ACC112 (cell line): Measurements from ENCODE around the gene NECTIN1.

Experiments used
- H2AFZ ChIP-seq: fragments of 200-600 bp; sonication (generic); one replicate; pipeline ENCODE4 v1.6.0; 2017; ENCODE audit warnings: antibody characterized with exemption, low read length; ENCODE audit not compliant: unreplicated experiment
- H3K27ac ChIP-seq: fragments of 200-600 bp; sonication (generic); 2 replicates; pipeline ENCODE4 v1.5.1; 2014; ENCODE audit warnings: low read depth, mild to moderate bottlenecking, antibody characterized with exemption, low read length, moderate library complexity
- H3K27me3 ChIP-seq: fragments of 200-600 bp; sonication (generic); 2 replicates; pipeline ENCODE4 v1.6.1; 2014; ENCODE audit warnings: mild to moderate bottlenecking, antibody characterized with exemption, low read length, moderate library complexity, mixed read lengths; ENCODE audit not compliant: insufficient read depth
- H3K36me3 ChIP-seq: fragments of 200-600 bp; sonication (generic); 2 replicates; pipeline ENCODE4 v1.6.1; 2016; ENCODE audit warnings: mild to moderate bottlenecking, antibody characterized with exemption, low read length, moderate library complexity, mixed read lengths; ENCODE audit not compliant: insufficient read depth
- H3K4me1 ChIP-seq: fragments of 200-600 bp; sonication (generic); one replicate; pipeline ENCODE4 v1.6.1; 2016; ENCODE audit warnings: low read length, mixed read lengths; ENCODE audit not compliant: insufficient read depth, unreplicated experiment, control insufficient read depth
- H3K4me3 ChIP-seq: fragments of 200-600 bp; sonication (generic); 2 replicates; pipeline ENCODE4 v1.5.1; 2014; ENCODE audit warnings: mild to moderate bottlenecking, low read depth, low read length
- H3K79me2 ChIP-seq: fragments of 200-600 bp; sonication (generic); one replicate; pipeline ENCODE4 v1.6.0; 2016; ENCODE audit warnings: low read length; ENCODE audit not compliant: control insufficient read depth, unreplicated experiment, insufficient read depth

NECTIN1 gene

DNA sequence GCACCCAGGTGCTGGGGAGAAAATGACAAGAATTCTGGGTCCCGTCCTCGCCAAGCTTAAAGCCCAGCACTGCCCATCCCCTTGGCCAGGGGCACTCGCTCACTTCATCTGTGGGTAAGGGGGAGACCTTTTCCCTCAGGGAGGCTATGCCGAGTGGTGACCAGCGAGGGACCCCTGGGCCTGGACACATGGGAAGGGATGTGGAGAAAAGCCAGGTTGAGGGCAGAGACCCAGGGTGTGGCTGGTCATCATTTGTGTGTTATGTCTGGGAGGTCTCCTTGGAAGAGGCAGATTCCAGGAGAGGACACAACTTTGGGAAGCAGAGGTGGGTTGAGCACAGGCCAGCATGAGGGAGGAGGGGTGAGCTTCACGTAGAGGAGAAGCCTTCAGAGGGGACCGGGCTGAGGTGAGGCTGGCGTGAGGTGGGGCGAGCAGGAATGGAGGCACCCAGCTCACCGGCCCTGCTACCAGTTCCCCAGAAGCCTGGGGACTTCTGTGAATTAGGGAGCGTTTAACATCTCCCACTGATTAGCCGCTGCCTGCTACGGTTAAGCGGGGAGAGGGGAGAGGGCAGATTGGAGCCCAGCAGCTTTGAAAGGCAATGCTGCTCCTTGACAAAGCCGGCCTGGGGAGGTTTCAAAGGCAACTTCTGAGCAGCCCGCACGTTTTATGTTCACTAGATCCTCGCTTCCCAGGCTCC, 25.8 kb upstream of the NECTIN1 start:
- H3K27me3 ChIP-seq: peaks cover 54% of the 10 kb centered on the region
- H3K4me3 ChIP-seq: no peak overlapping the region
- H3K79me2 ChIP-seq: no peaks in the 10 kb centered on the region
- no peak overlapping the region for H2AFZ ChIP-seq
- H3K36me3 ChIP-seq: no peaks in the 10 kb centered on the region
- peaks cover 13% of the 10 kb centered on the region for H3K4me1 ChIP-seq
- H3K27ac ChIP-seq: no peak overlapping the region

DNA sequence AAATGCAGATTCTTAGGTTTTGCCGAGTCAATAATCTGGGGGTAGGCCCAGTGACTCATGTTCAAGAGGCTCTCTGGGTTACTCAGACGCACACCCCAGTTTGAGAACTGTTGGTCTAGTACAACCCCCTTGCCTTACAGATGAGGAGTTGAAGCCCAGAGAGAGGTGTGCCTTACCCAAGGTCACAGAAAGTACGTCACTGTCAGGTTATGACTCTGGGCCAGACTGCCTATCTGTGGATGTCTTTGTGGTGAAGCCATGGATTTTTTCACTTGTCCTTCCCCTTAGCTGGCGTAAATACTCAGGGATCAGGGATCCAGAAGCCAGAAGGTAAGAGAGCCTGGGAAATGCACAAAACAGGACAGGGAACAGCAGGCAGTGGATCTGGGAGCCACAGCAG, 25.2 kb upstream of the NECTIN1 start:
- H3K79me2 ChIP-seq: no peaks in the 10 kb centered on the region
- no peak overlapping the region for H2AFZ ChIP-seq
- H3K27ac ChIP-seq: no peak overlapping the region
- H3K36me3 ChIP-seq: no peaks in the 10 kb centered on the region
- H3K4me3 ChIP-seq: no peak overlapping the region
- peaks cover 7% of the 10 kb centered on the region for H3K4me1 ChIP-seq
- H3K27me3 ChIP-seq: peaks cover 59% of the 10 kb centered on the region

DNA sequence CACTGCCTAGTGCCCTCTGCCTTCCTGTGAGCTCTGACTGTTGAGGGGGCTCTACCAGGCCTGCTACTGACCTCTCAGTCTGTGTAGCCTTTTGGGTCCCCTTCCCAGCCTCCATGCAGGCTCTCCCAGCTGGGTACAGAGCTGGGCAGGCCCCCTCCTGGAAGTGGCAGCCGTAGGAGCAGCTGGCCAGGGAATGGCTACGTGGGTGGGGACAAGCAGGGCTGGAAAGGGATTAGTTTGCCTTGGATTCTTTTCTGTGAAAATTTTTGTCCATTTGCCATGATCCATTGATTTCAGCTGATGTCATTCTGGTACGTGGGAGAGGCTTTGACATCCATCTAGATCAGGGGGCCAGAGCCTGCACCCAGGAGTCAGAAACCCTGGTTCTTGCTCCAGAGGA, 23.9 kb upstream of the NECTIN1 start:
- no peaks in the 10 kb centered on the region for H3K4me1 ChIP-seq
- no peak overlapping the region for H2AFZ ChIP-seq
- no peaks in the 10 kb centered on the region for H3K79me2 ChIP-seq
- no peaks in the 10 kb centered on the region for H3K36me3 ChIP-seq
- peaks cover 70% of the 10 kb centered on the region for H3K27me3 ChIP-seq
- no peak overlapping the region for H3K27ac ChIP-seq
- H3K4me3 ChIP-seq: no peak overlapping the region

DNA sequence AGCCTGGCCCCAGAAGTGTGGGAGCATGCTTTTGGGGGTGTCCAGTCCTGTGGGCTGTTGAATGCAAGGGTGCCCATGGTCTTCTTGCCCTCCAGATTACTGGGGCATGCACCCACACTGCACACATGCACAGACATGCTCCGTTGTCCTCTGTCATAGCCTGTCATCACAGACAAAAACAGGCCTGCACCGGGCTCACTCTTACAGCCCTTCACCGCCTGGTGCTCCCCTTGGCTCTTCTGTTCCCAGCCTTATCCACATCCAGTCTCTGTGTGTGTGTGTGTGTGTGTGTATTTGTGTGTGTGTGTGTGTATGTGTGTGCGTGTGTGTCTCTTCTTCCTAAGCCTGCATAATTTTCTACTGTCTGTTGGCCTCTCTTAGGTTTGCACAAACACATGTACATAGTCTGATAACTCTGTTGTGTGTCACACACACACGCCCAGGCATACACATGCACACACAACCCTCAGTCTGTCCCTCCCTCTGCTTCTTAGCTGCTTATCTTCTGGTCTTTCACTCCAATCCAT, 23.4 kb upstream of the NECTIN1 start:
- no peaks in the 10 kb centered on the region for H3K79me2 ChIP-seq
- H3K4me3 ChIP-seq: no peak overlapping the region
- no peak overlapping the region for H2AFZ ChIP-seq
- no peaks in the 10 kb centered on the region for H3K36me3 ChIP-seq
- H3K4me1 ChIP-seq: no peaks in the 10 kb centered on the region
- H3K27ac ChIP-seq: no peak overlapping the region
- peaks cover 72% of the 10 kb centered on the region for H3K27me3 ChIP-seq

DNA sequence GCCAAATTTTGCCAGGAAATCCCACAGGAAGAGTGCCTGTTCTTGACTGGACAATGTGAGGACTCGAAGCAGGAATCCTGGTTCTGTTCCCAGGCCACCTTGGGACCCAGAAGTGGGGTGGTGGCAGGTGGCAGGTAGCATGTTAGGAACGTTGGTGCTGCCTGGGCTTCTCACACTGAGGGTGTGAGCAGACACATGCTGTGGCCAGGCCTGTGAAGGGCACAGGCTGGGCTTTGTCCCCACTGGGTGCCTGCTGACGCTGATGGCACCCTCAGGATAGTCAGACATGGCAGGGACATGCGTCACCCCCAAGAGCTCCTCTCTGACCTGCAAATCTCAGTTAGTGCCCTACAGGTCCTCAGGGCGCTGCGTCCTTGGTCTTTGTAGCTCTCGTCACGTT, 21.1 kb upstream of the NECTIN1 start:
- no peaks in the 10 kb centered on the region for H3K79me2 ChIP-seq

DNA sequence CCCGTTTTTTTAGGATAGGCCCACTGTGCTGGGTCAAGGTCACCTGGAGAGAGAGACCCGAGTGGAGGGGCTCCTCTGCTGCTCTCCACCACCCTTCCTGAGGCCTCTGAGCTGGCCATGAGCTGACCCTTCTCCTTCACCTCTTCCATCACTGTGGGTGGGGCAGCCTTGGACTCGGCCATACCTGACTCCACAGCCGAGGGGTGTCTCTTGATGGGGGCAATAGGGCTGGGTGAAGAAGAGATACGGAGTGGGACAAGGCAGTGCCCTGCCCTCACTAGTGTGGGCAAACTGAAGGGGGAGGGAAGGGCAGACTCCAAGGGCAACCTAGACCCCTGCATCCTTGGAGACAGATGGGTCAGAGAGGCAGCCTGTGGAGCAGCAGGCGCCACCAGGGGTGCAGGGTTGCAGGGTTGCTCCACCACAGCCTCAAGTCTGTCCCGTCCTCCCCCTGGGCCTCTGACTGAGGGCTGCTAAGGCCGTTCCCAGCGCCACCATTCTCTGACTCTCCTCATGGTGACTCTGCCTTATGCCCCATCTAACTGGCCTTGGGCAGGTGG, 20.1 kb upstream of the NECTIN1 start:
- H3K36me3 ChIP-seq: no peaks in the 10 kb centered on the region
- H2AFZ ChIP-seq: no peak overlapping the region
- no peaks in the 10 kb centered on the region for H3K4me1 ChIP-seq
- no peak overlapping the region for H3K4me3 ChIP-seq
- H3K79me2 ChIP-seq: no peaks in the 10 kb centered on the region
- H3K27ac ChIP-seq: no peak overlapping the region
- peaks cover 79% of the 10 kb centered on the region for H3K27me3 ChIP-seq

More for the DNA sequence above, 21.1 kb upstream of the NECTIN1 start:
- no peak overlapping the region for H3K4me3 ChIP-seq
- no peak overlapping the region for H2AFZ ChIP-seq
- no peak overlapping the region for H3K27ac ChIP-seq
- H3K27me3 ChIP-seq: peaks cover 75% of the 10 kb centered on the region
- no peaks in the 10 kb centered on the region for H3K4me1 ChIP-seq
- no peaks in the 10 kb centered on the region for H3K36me3 ChIP-seq

DNA sequence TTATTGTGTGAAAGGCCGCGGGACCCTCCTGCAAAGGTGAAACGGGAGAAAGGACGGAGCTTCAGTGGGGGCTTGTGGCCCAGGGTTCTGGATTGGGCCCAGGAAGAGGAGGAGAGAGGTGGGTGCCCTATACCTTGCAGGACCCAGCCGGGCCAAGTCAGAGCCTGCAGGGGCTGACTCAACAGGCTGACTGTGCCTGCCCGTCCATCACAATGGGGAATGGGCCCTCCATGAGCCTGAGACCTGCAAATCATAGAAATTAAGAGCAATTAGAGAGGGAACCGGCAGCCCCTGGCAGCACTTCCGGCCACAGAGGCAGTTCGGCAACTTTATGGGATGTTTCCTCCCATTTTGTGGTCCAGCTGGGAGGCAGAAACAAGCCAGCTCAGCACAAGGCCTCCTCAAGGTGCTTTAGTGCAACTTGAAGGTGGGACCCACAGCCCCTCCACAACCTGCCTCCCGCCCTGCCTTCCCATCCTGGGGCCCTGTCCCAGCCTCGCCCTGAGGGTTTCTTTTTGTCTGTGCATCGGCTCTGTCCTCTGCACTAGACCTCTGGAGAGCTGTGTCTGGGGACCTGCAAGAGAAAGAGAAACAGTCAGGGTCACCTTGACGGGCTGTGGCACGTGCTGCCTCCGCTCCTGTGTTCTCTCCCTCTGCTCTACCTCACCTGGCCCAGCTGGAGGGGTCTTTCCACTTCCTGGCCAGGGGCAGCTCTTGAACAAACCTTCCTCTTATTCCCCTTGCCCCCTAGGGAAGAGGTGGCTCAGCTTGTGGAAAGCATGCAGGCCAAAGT, 19.1 kb upstream of the NECTIN1 start:
- Histone ChIP-seq H3K27me3 (peaks cover 82% of the 10 kb centered on the region), H3K4me3 (no peak overlapping the region), H2AFZ (no peak overlapping the region), H3K36me3 (no peaks in the 10 kb centered on the region), H3K79me2 (no peaks in the 10 kb centered on the region), H3K27ac (no peak overlapping the region), H3K4me1 (no peaks in the 10 kb centered on the region)

DNA sequence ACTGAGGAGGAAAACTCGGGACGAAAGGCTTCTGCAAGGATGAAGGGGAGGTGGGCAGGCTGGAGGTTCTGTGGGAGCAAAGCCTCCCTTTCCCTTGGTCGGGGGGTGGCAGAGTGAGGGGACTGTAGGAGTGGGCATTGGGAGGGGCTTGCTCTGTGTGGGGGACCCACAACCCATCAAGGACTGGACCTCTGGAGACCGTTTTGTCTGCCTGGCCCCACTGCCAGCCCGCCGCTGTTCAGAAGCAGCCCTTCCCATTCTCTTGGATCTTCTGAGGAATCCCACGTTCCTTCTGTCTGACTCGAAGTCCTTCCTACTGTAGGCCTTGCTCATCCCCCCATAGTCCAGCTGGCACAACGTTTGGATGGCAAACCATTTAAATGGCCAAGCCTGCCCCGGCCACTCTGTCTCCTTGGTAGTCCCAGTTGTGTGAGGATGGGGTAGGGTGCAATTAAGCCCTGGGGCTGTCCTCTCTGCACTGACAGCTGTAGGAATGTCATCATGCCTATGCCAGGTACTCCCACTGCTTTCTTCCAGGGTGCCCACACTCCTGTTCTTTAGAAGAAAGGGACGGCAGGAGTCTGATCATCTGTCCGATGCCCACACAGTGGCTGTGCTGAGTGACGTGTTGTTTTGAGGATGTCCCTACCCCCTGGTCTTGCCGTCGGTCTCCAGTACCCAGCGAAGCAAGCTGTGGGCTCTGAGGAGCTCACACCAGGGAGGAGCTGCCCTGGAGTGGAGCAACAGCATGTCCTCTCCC, 17.0 kb upstream of the NECTIN1 start:
- no peak overlapping the region for H3K27ac ChIP-seq
- no peak overlapping the region for H2AFZ ChIP-seq
- H3K36me3 ChIP-seq: no peaks in the 10 kb centered on the region
- no peaks in the 10 kb centered on the region for H3K4me1 ChIP-seq
- H3K79me2 ChIP-seq: no peaks in the 10 kb centered on the region
- no peak overlapping the region for H3K4me3 ChIP-seq
- peaks cover 82% of the 10 kb centered on the region for H3K27me3 ChIP-seq

DNA sequence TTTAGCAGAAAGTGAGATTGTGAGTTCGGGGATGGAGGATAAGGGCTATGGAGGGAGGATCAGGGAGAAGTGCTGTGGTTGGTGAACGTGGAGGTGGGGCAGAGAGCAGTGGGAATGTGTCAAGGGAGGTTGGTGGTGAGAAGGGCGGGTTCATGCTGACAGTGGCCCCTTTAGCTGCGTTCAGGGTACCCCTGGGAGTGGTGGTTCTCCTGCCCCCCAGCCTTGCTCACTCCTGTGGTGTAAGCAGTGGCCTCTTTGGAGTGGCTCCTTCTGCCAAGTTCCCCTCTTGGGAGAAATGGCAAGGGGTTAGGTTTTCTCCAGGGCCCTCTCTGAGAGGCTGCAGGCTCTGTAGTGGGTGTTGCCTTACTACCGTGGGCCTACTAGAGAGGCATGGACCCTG, 16.1 kb upstream of the NECTIN1 start:
- H3K27me3 ChIP-seq: peaks cover 84% of the 10 kb centered on the region

DNA sequence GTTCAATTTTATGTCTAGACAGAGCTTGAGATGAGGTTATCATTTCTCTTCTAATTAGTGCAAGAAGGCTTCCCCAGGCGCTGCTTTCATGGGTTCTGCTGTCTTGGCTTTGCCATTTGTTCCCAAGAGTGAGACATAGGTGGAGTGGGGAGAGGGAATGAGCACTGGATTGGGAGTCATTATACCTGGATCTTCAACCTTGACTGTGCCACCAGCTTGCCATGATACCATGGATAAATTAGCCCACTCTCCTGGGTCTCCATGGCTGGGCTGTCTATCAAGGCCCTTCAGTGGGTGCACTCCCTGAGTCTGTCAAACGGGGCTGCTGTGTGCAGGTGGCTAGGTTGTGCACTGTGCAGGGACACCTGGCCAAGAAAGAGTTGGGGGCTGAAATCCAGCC, 15.6 kb upstream of the NECTIN1 start:
- Histone ChIP-seq H3K4me1 (no peaks in the 10 kb centered on the region), H3K36me3 (no peaks in the 10 kb centered on the region), H3K79me2 (no peaks in the 10 kb centered on the region), H3K27ac (no peak overlapping the region), H2AFZ (no peak overlapping the region), H3K27me3 (peaks cover 85% of the 10 kb centered on the region), H3K4me3 (no peak overlapping the region)

More for the DNA sequence above, 16.1 kb upstream of the NECTIN1 start:
- no peaks in the 10 kb centered on the region for H3K36me3 ChIP-seq
- H3K79me2 ChIP-seq: no peaks in the 10 kb centered on the region
- H3K4me1 ChIP-seq: no peaks in the 10 kb centered on the region
- no peak overlapping the region for H3K4me3 ChIP-seq
- no peak overlapping the region for H3K27ac ChIP-seq
- no peak overlapping the region for H2AFZ ChIP-seq
